Stimulated activated CD4-positive, alpha-beta T cell treated with anti-CD3 and anti-CD28 coated beads, Interleukin-1b, Interleukin-23, amount 100 ng/mL, for 24 hours (primary cell): ENCODE data around the gene ENKUR.

Experiments
- DNase-seq, 4 experiments: peaks; one replicate each; pipeline ENCODE4 v3.0.0-alpha.2; 2020; ENCODE audit warnings: low read depth in 4 of 4, low spot score in 1 of 4

Gene ENKUR

DNA sequence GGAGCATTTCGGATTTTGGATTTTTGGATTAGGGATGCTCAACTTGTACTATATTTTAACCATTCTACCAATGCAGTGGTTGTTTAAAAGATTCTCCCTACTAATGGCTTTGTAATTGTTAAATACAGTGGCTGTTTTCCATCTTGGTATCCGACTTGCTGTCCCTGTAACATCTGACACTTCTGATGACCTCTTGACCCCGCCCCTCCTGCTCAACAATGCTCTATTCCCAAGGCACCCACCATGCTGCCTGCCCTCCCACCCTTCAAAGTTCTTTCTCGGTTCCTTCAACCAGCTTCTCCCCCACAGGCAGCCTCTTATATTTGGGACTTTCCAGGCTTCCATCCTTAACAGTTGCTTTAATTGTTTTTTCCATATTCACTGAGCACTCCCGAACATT, 65.5 kb downstream of the ENKUR start:
- no peak for DNase-seq

GRCh38 chr10:24949616-24950015, 66.3 kb downstream of the ENKUR start:
- no peak for DNase-seq

- no peak for DNase-seq
Measured at GRCh38 chr10:24947304-24948097, 68.5 kb downstream of the ENKUR start.

DNA sequence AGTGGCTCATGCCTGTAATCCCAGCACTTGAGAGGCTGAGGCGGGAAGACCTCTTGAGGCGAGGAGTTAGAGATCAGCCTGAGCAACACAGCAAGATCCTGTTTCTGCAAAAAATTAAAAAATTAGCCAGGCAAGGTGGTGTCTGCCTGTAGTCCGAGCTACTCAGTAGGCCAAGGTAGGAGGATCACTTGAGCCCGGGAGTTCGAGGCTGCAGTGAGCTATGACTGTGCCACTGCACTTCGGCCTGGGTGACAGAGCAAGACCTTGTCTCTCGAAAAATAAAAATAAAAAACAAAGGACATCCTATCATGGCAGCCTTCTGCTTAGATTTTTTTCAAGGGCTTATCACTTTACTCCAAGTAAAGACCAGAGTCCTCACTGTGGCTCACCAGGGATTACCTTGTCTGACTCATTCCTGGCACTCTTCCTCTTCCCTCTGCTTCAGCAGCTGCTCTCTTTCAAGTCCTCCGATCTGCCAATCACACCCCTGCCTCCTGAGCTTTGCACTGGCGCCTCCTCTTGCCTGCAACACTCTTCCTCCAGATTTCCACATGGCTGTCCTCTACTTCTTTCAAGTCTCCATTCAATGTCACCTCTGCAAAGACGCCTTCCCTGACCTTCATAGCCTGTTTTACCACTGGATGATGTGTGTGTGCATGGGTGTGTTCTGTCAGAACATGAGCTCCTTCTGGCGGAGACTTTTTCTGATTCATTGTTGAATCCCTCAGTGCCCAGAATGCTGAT, 71.3 kb downstream of the ENKUR start:
- DNase-seq: no peak

DNA sequence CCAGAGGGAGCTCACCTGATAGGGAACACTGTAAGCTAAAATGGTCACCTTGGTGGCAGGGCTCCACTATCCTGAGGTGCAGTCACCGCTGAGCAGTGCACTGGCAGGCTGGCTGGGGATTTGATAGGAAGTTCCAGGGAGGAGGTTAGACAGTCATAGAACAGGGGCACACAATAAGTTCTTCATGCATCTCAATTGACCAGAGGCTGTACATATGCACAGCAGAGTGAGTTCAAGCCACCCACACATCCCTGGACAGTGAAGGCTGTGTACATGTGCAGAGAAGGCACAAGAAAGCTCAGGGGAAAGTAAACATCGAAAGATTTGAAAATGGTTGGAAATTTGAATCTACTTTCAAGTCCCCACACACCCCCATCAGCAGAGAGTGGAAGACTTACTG, 77.4 kb downstream of the ENKUR start:
- DNase-seq: no peak

- no peak for DNase-seq
Measured at GRCh38 chr10:24938076-24938475, 77.9 kb downstream of the ENKUR start.

DNA sequence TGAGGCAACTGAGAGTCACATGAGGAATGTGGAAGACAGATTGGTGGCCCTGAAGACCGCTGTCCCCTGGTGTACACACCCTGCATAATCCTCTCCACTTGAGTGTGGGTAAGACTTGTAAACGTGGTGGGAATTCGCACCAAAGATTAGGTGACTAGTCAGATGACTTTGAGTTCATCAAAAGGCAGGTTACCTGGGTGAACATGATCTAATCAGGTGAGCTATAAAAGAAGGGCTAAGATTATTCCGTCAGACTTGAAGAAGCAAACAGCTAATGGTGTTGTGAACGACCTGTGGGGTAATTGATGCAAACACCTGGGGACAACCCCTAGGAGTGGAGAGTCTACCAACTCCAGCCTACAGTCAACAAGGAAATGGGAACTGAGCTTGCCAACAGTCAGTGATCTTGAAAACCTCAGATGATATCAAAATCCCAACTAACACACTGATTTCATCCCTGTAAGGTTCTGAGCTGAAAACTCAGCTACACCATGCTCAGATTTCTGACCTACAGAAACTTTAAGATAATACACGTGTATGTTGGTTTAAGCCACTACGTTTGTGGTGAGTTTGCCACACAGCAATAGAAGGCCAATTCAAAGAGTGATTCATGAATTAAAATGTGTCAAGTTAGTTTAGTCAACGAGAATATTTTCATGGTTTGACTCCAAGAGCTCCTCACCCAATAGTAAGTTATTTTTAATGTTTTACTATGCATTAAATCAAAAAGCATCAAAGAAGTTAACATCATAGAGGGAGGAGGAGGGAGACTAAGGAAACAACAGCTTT, 80.3 kb downstream of the ENKUR start:
- DNase-seq: no peak
